GM04504 (cell line): ENCODE measurements around the gene CAMKMT.
A peak's percentile ranks its signal among the peaks of the same experiment; 100 is the strongest.
"Not testable (repeated sequence)": the region's sequence is repeated elsewhere in the genome, so short reads cannot be mapped to it uniquely, and the experiment has no call there.

Source experiments
- DNase-seq: peaks from one replicate; pipeline ENCODE4 v3.0.0-alpha.2; 2012; ENCODE audit warnings: low read depth

Gene CAMKMT

DNA sequence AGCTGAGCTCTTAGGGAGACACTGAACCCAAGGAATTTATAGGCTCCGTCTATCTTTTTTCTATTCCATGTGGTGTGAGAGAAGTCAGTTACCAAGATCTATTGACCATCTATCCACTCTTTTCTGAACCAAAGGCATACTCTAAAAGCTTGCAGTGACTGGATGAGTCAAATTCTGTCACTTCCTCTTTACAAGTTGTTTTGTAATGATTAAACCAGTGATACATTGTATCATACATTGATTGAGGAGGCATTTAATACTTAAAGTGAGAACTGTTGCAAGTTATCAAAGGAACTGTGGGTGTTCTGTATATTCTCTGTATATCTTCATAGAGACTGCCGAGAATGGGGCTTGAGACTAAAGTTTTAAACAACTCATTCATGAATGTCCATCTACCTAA lies 188.8 kb downstream of the CAMKMT start:
- no peak for DNase-seq

DNA sequence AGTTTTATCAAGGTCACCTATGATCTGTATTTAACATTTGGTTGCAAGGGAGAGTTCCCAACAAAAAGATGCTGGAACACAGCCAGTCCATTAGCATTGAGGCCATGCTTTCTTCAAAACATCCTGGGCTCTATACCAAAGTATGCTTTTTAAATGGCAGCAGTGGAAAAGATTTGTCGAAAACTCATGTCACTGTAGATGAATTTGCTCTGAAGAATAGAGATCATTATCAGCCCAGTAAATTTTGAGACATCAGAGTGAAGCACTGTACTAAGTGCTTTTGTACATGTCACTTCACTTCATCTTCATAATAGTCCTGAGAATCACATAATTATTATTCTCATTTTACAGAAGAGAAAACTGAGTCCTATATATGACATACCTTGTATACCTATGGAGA lies 189.8 kb downstream of the CAMKMT start:
- no peak for DNase-seq

DNA sequence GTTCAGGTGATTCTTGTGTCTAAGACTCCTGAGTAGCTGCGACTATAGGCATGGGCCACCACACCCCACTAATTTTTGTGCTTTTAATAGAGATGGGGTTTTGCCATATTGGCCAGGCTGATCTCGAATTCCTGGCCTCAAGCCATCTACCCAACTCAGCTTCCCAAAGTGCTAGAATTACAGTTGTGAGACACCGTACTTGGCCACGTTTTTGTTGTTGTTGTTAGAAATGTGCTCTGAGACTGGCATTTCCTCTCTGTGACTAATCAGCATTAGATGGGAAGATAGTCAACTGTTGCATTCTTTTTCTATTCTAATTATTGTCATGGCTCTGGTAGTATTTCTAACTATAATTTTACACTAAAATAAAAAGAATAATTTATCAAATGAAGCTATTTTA lies 191.7 kb downstream of the CAMKMT start:
- DNase-seq = peak; percentile 78

DNA sequence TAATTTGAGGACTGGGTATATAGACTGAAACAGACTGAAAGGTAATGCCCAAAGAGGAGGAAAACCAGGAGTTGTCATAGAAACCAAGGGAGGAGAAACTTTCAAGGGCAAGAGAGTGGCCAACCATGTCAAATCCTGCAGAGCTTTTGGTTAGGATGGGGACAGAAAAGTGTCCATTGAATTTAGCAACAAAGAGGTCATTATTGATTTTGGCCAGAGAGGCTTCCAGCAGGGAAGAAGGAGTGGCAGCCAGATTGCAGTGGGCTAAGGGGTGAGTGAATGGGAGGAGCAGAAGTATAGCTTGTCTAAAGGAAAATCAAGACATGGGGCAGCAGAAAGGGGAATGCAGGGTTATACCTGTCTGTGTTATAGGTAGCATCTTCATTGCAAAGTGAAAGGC lies 194.0 kb downstream of the CAMKMT start:
- DNase-seq = no peak

DNA sequence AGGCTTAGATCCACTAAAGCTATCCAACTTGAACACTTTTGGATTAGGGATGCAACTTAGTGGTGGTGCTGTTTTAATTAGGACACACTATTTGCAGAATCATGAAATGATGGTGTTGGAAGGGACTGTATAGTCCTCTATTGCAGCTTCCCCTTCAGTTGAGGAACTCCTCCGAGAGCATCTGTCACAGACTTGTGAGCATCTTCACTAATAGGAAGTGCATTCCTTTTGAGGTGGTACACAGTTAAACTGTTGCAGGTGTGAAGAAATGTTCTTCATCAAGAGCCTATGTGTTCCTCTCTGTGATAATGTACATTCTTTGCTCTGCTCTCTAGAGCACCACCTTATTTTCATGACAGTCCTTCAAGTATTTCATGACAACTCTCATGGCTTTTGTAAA lies 197.4 kb downstream of the CAMKMT start:
- DNase-seq = no peak

DNA sequence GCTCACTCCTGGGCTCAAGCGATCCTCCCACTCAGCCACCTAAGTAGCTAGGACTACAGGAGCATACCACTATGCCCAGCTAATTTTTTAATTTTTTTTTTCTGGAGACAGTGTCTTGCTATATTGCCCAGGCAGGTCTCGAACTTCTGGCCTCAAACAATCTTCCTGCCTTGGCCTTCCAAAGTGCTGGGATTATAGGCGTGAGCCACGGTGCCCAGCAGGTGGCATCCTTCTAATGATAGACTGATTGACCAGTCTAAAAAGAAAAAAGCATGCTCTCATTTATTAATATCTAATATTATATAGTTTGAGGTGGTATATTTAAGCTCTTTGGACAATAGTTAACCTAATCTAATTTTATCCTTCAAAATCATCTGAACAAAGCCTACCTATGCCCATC lies 198.6 kb downstream of the CAMKMT start:
- no peak for DNase-seq

DNA sequence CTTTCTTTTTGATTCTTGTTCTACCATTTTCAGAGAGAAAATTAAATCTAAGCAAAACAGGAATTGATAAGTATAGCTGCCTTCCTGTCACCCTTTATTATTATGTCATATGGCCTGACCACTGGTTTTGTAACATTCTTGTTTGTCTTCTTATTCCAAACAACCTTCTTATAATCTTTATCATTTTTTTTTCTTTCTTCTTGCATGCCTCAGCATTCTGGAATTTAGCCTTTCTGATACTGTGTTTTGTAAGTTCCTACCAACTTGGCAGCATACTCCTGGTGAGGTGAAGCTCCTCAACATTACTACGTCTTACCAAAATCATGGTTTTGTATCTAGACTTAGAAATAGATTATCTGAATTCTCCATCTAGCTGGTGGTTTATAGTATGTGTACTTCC lies 199.2 kb downstream of the CAMKMT start:
- no peak for DNase-seq

DNA sequence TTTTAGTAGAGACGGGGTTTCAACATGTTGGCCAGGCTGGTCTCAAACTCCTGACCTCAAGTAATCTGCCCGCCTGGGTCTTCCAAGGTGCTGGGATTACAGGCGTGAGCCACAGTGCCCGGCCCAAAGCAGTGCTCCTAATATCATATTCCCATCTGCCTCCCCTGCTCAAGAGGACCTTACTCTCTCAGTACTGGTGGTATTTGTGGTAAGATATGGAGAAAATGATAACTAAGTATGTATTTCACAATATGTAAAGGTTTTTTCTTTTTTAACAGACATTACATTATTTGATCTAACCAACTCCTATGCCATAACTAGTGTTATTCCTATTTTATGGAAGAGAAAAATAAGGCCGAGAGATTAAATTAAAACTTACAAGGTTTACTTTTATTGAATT lies 201.0 kb downstream of the CAMKMT start:
- no peak for DNase-seq

DNA sequence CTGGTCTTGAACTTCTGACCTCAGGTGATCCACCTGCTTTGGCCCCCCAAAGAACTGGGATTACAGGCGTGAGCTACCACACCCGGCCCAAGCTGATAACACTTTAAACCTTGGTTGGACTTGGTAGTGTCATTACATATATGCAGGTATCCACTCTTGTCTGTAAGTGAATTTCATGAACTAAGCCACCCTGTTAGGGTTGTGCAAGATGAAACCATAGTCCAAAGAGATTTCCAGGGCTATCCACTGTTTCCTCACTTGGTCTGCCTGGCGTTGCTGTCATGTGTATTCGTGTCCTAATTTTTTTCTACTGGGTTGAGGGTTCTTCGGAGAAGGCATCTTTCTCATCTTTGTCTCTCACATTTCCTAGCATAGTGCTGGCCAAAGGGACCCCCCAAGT lies 203.0 kb downstream of the CAMKMT start:
- no peak for DNase-seq

DNA sequence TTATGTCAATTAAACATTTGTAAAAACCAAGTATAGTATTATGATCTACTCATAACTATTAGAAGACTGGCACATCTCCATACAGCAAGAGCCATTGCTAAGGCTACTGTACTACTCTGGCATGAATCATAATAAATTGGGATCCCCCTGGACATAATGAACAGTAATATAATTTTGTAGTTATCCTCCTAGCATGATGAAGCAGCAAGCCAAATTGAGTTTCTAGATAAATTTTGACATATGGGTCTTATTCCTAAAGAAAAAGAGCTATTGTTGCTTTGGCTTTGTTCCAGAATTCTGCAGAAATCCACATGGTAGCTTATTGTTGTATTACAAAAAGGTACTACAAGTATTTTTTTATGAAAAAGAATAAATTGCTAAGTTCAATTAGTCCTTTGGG lies 204.3 kb downstream of the CAMKMT start:
- no peak for DNase-seq

DNA sequence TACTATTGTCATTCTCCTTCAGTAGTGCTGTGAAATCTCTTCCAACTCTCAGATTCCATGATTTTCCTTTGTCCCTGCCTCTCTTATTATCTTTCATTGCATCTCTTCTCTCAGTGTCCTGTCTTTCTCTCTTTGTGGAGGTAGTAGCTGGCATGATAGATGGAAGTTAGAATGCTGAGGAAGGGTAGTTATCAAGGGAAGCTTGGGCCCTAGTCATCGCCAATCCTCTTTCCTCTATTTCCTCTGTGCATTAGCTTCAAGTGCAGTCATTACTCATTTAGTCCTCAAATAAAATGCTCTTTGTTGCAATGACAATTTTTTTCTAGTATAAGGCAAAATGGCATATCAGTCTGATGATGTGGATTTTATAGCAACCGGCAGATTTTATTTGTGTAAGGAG lies 207.7 kb downstream of the CAMKMT start:
- DNase-seq = no peak

DNA sequence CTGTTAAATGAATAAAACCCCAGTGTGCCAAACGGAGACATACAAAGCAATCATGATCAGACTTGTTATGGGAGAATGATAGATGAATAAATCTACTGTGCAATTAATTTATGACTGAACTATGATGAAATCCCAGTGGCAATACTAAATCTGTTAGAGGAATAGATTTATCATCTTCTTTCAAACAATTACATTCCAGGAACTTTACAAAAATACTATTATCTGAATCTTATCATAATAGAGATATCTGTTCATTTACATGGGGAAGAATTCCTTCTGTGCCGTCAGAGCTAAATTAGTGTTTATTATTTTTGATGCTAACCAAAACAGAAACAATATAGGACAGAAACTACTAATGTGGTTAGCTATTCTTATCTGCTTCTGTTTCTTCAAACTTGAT lies 208.5 kb downstream of the CAMKMT start:
- DNase-seq = no peak

DNA sequence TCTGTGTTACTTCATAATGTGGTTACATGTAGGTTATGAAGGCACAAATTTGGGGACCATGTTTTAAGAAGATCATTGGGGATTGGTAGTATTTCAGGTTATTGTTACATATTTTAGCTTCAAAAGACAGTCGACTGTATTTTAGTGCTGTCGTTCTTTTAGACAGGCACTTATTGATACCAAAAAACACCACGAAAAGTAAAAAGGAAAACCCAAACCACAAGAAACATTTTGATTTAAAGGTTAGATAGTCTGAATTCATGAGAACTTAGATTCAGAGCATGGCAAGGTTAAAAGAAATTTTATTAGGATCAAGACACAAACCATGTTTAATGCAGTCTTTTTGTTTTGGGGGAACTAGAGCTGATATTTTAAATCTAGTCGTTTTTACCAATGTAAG lies 209.0 kb downstream of the CAMKMT start:
- no peak for DNase-seq

DNA sequence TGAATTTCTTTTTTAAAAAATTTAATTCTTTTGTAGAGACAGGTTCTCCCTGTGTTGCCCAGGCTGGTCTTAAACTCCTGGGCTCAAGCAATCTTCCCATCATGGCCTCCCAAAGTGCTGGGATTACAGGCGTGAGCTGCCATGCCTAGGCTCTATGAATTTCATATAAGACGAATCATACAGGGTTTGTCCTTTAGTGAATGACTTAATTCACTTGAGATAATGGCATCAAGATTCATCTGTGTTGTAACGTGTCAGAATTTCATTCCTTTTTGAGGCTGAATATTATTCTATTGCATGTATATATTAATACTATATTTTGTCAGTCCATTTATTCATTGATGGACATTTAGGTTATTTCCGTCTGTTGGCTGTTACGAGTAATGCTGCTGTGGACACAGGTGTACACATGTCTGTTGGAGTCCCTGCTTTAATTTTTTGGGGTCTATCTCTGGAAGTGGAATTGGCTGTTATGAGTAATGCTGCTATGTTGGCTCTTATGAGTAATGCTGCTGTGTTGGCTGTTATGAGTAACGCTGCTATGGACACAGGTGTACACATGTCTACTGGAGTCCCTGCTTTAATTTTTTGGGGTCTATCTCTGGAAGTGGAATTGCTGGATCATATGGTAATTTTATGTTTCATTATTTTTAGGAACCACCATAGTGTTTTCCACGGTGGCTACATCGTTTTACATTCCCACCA lies 210.6 kb downstream of the CAMKMT start:
- DNase-seq = no peak

DNA sequence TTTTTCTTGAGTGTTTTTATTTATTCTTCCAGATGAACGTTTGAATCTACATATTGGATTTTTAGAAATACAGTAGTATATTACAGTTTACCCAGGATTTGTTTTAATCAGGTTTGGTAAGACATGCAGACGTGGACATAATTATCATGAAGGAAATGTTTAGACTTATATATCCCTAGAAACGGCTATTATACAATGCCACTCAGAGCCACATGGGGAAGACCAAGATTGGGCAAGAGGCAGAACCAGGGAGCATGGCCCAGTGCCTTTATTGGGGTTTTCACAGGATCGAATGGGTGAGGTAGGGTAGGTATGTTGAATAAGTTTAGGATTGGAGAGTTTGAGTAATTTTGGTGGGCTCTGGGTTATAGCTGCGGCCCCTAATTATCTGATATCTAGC lies 212.2 kb downstream of the CAMKMT start:
- DNase-seq = no peak

DNA sequence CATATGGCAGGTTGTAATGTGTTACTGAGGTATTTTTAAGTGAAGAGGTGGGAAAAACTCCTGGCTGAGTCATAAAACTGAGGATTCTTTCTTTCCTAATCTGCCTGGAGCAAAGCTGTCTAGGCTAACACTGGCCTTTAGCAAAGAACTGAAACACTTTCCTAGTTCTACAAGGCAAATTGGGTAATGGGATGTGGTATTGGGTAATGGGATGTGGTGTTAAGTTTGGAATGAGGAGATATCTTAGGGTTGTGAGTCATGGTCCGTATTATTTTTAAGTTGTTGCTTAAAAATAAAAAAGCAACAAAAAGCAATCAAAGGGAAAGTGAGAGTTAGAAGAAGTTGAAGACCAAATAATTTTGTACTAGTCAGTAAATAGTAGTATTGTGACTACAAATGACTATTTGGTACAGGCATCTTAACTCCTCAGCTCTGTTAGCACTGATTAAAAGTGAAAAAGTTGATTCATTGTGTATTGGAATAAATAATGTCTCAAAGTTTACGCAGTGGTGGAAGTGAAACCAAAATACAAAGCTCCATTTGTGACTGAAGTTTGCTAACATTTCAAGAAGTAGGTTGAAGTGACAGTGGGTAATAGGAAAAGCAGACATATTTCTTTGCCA lies 216.8 kb downstream of the CAMKMT start:
- DNase-seq = peak; percentile 24

DNA sequence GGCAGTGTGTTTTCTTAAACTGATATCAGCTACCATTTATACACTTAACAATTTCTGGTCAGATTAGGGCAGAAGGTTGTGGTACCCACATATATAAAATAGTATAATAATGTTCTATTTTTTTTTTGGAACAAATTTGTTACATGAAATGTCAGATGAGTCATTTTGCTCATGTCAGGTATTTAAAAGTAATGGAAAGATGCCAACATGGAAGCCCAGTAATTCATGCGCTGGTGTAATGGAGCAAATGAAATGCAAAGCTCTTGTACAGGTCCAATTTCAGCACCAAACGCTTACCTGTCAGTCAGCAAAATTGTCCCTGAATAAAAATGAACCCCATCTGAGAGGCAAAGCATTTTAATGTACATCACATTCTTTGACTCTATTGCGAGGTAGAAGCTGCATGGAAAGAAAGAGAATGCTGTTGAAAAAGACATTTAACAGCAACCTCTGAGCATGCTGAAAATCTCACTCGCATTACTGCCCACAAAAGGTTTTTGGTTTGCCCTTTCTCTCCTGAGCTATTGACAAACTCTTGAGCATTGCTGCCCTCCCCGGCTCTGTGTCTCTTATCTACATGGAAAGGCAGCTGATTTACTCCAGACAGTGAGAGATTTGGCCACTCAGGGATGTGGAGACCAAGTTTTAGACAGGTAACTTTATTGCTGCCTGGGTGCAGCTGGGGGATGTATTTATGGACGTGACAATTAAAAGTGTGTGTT lies 217.5 kb downstream of the CAMKMT start:
- DNase-seq = no peak

DNA sequence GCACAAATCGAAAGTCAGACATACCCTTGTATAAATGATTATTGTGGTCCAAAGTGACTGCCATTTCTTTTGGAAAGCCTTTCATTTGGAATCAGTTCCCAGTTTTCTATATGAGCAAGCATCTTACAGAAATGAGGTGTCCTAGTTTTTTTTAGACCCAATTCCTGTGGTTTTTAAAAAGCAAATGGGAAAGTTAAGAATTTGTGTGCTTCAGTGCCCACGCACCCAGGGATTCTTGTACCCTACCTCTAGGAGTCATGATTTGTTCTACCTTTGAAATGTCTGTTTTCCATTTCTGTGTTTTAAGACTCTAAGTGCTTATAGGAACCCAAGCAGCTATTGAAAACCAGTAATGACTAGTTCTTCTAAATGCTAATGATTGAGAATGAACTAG lies 218.1 kb downstream of the CAMKMT start:
- DNase-seq = no peak

DNA sequence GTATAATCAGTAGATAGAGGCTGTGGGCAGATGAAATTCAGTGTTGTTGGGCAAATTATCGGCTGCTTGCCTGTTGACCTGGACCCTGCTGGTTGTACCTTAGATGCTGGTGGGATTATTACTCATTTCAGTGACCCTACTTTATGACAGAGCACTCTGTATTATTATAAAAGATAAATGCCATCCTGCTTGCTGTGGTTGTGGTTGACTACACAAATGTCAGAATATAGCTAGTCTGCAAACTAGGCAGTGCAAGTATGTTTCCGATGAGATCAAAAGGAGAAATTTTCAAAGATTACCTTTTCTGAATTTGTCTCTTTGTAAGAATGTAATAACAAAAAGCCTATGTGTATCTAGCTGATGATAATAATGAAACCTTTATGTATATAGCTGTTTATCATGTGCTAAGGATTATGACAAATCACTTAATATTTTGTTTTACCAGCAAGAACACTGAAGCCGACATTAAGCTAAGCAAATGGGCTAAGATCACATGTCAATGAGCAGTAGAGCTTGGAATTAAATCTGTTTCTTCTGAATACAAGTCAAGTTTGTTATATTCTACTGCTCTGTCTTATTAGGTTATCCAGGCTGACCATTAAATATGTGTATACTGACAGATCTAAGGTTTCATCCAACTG lies 219.2 kb downstream of the CAMKMT start:
- no peak for DNase-seq

DNA sequence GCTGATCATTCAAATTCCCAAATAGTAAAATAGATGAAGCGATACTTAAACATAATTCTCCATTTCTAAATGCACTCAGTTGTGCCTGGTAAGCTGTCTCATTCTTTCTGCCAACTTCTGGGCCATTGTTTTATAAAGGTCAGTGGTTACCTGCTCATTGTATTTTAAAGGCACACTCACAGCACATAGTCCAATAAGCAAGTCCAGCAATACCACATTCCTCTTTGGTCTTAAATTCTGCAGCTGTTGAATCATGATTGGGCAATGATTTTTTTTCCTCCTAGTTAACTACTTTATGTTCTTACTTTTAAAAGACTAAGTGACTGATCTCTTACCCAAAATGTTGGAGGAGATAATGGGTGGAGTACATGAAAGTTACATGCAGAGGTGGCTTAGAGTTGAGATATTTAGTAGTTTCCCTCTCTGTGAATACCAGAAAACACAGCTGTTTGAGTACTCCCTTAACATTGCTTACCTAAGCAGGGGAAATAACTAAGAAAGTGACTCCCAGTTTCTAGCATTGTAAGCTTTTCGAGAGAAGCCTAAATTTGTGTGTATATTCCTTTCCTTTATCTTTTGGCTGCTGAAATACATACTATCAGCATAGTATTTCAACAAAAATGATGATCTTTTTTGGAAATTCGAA lies 220.7 kb downstream of the CAMKMT start:
- DNase-seq = no peak

DNA sequence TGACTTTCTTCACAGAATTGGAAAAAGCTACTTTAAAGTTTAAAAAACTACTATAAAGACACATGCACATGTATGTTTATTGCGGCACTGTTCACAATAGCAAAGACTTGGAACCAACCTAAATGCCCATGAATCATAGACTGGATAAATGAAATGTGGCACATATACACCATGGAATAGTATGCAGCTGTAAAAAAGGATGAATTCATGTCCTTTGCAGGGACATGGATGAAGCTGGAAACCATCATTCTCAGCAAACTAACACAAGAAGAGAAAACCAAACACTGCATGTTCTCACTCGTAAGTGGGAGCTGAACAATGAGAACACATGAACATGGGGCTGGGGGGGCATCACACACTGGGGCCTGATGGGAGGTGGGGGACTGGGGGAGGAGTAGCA lies 233.9 kb downstream of the CAMKMT start:
- DNase-seq = not testable (repeated sequence)

DNA sequence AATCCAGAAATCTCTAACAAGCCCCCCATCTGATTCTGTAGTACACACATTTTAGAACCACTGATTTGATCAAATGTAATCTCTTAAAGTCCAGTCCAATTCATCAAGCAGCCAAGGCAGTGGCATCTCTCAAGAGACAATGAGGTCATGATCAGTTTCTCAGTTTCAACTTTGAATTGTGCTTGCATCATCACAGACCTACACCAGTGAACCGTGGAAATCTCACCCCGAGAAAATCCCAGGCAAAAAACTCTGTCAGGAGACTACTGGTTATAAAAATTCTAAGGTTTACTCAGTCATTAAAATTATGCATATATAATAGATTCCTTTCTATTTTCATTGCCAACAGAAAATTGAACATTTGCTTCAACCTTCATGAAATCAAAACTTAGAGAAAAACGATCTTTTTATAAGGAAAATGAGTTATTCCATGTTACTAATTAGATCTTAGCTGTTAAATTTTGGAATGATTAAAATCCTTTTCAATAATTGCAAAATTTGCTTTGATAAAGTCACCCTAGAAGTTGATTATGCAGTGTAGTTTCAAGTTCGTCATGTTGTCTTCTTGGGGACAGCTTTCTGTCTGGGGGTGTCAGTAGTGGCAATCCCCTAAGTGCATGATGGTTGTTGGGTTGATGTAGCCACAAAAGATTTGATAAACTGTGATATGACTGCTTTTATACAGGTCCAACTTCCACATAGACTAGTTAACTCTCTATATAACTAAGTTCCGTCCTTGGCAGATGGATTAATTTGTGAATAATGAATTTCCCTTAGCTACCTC lies 235.0 kb downstream of the CAMKMT start:
- DNase-seq = no peak
